GM06990 (cell line): ENCODE data around the gene TCEANC2.
"Not testable (repeated sequence)": the region's sequence is repeated elsewhere in the genome, so short reads cannot be mapped to it uniquely, and the experiment has no call there.

Experiments used
- DNase-seq: peaks from one replicate; pipeline ENCODE4 v3.0.0-alpha.2; 2011; ENCODE audit not compliant: insufficient read length; ENCODE audit errors: extremely low read depth
- H3K27me3 ChIP-seq: replicated peaks from 2 replicates; pipeline ENCODE4 v1.6.0; 2011; ENCODE audit warnings: low read length; ENCODE audit not compliant: control insufficient read depth, insufficient read depth
- H3K36me3 ChIP-seq: 2 replicates; pipeline ENCODE4 v1.5.1; 2011; ENCODE audit warnings: low read length; ENCODE audit not compliant: control insufficient read depth, insufficient read depth
- H3K4me3 ChIP-seq: replicated peaks from 2 replicates; pipeline ENCODE4 v1.5.1; 2011; ENCODE audit warnings: low read depth, mild to moderate bottlenecking, control low read depth, low read length
- CTCF ChIP-seq: IDR thresholded peaks from 2 replicates; pipeline ENCODE4 v1.5.1; 2011; ENCODE audit warnings: low read length, control low read depth, mild to moderate bottlenecking, inconsistent platforms; ENCODE audit not compliant: insufficient read depth, poor library complexity, severe bottlenecking

TCEANC2 gene

GRCh38 chr1:54037476-54037875 lies 15.9 kb upstream of the TCEANC2 start:
- H3K36me3 ChIP-seq, result peaks cover 12% of the 10 kb centered on the region
- no peak for TF ChIP-seq CTCF
- no peak for DNase-seq

GRCh38 chr1:54041806-54042205 lies 11.6 kb upstream of the TCEANC2 start:
- no peaks in the 10 kb centered on the region for H3K27me3 ChIP-seq
- peaks cover 3% of the 10 kb centered on the region for H3K36me3 ChIP-seq
- H3K4me3 ChIP-seq, result no peak overlapping the region
- no peak for TF ChIP-seq CTCF
- DNase-seq, result no peak

More at GRCh38 chr1:54037476-54037875, 15.9 kb upstream of the TCEANC2 start:
- H3K27me3 ChIP-seq, result no peaks in the 10 kb centered on the region
- no peak overlapping the region for H3K4me3 ChIP-seq

- Histone ChIP-seq H3K27me3 (no peaks in the 10 kb centered on the region), H3K4me3 (no peak overlapping the region), H3K36me3 (no peaks in the 10 kb centered on the region; the same call in none of the 2 replicates)
- TF ChIP-seq CTCF, result no peak
- no peak for DNase-seq
Measured at GRCh38 chr1:54045496-54045895, 7.9 kb upstream of the TCEANC2 start.

GRCh38 chr1:54046671-54047383 lies 6.6 kb upstream of the TCEANC2 start:
- Histone ChIP-seq H3K4me3 (no peak overlapping the region), H3K27me3 (no peaks in the 10 kb centered on the region), H3K36me3 (no peaks in the 10 kb centered on the region; the same call in none of the 2 replicates)
- TF ChIP-seq CTCF, result no peak
- DNase-seq, result no peak

- no peak for TF ChIP-seq CTCF
- Histone ChIP-seq H3K27me3 (no peaks in the 10 kb centered on the region), H3K36me3 (no peaks in the 10 kb centered on the region), H3K4me3 (no peak overlapping the region)
- no peak for DNase-seq
Measured at GRCh38 chr1:54047384-54048305, 5.8 kb upstream of the TCEANC2 start.

GRCh38 chr1:54050435-54050834 lies 3.0 kb upstream of the TCEANC2 start:
- not testable (repeated sequence) for H3K36me3 ChIP-seq, H3K4me3 ChIP-seq, DNase-seq, H3K27me3 ChIP-seq
